Mammary epithelial cell (primary cell): ENCODE results near the gene ANK3.

Experiments
- CTCF ChIP-seq, 2 donors: IDR thresholded peaks in 1 of 2; conservative IDR thresholded peaks in 1 of 2; 2 replicates each; pipeline ENCODE4 v1.5.1; 2011 to 2012; ENCODE audit warnings: inconsistent platforms in 2 of 2, low read length in 2 of 2, mild to moderate bottlenecking in 2 of 2, control low read depth in 1 of 2, low read depth in 1 of 2; ENCODE audit not compliant: insufficient read depth in 1 of 2; ENCODE audit errors: extremely low read depth in 1 of 2
- EZH2 ChIP-seq: IDR thresholded peaks from 2 replicates; pipeline ENCODE4 v1.6.1; 2012; ENCODE audit warnings: low read length, inconsistent platforms, borderline replicate concordance

DNA sequence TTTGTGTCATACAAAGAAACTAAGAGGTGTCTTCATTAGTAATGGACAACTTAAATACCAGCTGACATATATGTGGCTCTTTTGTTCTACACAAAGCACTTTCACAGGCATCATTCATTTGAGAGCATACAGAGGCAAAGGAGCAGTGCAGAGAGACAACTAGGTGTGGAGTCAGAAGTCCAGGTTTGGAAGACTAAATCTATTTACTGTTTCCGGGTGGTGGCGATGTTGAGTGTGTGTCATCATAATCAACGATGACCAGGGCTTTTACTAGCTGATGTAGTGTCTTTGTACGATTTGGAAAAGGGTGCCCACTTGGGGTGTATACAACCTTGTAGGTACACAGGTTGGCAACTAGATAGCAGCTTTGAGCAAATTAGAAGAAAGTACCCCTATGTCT is 287.9 kb downstream of the ANK3 start:
- TF ChIP-seq CTCF (conservative IDR thresholded peaks at IDR 0.05 in 1 of 2, IDR thresholded peaks at IDR 0.05 in 1 of 2; ENCODE audit: extremely low read depth in 1 of 2, insufficient read depth in 1 of 2, low read depth in 1 of 2, low read length in 2 of 2) (no peak), EZH2 (no peak)
